Muscle of arm (tissue), 12 donors: ENCODE measurements around the gene CIB4. TPM values are rescaled to one million over a fixed set of nuclear protein-coding genes. Genes with fewer than 3 reads are reported as not detected.
"Not testable (repeated sequence)": the region's sequence is repeated elsewhere in the genome, so short reads cannot be mapped to it uniquely, and the experiment has no call there.

ENCODE experiments used
- DNase-seq: peaks from one replicate; pipeline ENCODE4 v3.0.0-alpha.2; 2013
- polyA plus RNA-seq, 12 donors: library from polyadenylated mRNA; unstranded; fragments of 120-200 nt; gene quantifications; one replicate each; pipeline ENCODE4 v1.2.1, GENCODE V29; 2013; ENCODE audit not compliant: insufficient read length in 12 of 12

The CIB4 gene
- polyA plus RNA-seq, 12 donors: not detected

GRCh38 chr2:26570083-26570430 is 71.1 kb downstream of the CIB4 start:
- no peak for DNase-seq

- no peak for DNase-seq
Measured at GRCh38 chr2:26569216-26570082, 71.7 kb downstream of the CIB4 start.

- no peak for DNase-seq
Measured at GRCh38 chr2:26568076-26568890, 72.9 kb downstream of the CIB4 start.

- no peak for DNase-seq
Measured at GRCh38 chr2:26567534-26567933, 73.6 kb downstream of the CIB4 start.

GRCh38 chr2:26566731-26567130 is 74.4 kb downstream of the CIB4 start:
- not testable (repeated sequence) for DNase-seq

GRCh38 chr2:26566081-26566375 is 75.1 kb downstream of the CIB4 start:
- DNase-seq: no peak

GRCh38 chr2:26564121-26564644 is 77.0 kb downstream of the CIB4 start:
- DNase-seq: no peak

- DNase-seq: no peak
Measured at GRCh38 chr2:26563686-26564085, 77.5 kb downstream of the CIB4 start.

GRCh38 chr2:26562811-26563645 is 78.1 kb downstream of the CIB4 start:
- DNase-seq: peak; percentile 31

- DNase-seq: peak; percentile 23
Measured at GRCh38 chr2:26561918-26562810, 79.0 kb downstream of the CIB4 start.

GRCh38 chr2:26561376-26561775 is 79.8 kb downstream of the CIB4 start:
- DNase-seq: no peak

- DNase-seq: no peak
Measured at GRCh38 chr2:26560892-26561291, 80.3 kb downstream of the CIB4 start.

- no peak for DNase-seq
Measured at GRCh38 chr2:26559556-26559955, 81.6 kb downstream of the CIB4 start.

- no peak for DNase-seq
Measured at GRCh38 chr2:26559044-26559405, 82.1 kb downstream of the CIB4 start.

GRCh38 chr2:26558271-26559043 is 82.7 kb downstream of the CIB4 start:
- peak; percentile 7 for DNase-seq

- no peak for DNase-seq
Measured at GRCh38 chr2:26557244-26557925, 83.8 kb downstream of the CIB4 start.

GRCh38 chr2:26556309-26557243 is 84.6 kb downstream of the CIB4 start:
- no peak for DNase-seq
